Measurements from ENCODE around the gene MT1G. TPM values are rescaled to one million over a fixed set of nuclear protein-coding genes. Genes with fewer than 3 reads are reported as not detected.
A peak's percentile ranks its signal among the peaks of the same experiment; 100 is the strongest.

Gene MT1G
- total RNA-seq, 1 experiment from 2014 or later = 23.4 TPM

- Histone ChIP-seq H3K23ac (ENCODE audit: insufficient read length, low read depth, low read length) (no peak overlapping the region), H3K4ac (ENCODE audit: low read depth, low read length) (no peak overlapping the region), H4K5ac (ENCODE audit: insufficient read length, low read depth, low read length) (no peak overlapping the region), H2BK120ac (ENCODE audit: low read depth, low read length, poor library complexity, severe bottlenecking) (no peak overlapping the region), H3K9me3 (ENCODE audit: control insufficient read depth, low read depth, low read length) (peaks cover 6% of the 10 kb centered on the region), H4K20me1 (ENCODE audit: control insufficient read depth, insufficient read depth, insufficient read length) (no peaks in the 10 kb centered on the region), H2AFZ (ENCODE audit: low read length) (peak overlapping the region; percentile 9), H3K56ac (ENCODE audit: insufficient read length, low read depth, low read length) (no peak overlapping the region), H2BK15ac (ENCODE audit: low read depth, low read length) (no peak overlapping the region), H3K27me3 (ENCODE audit: insufficient read depth, low read length) (peaks cover 62% of the 10 kb centered on the region), H3K4me2 (ENCODE audit: insufficient read depth, insufficient read length, low read length) (peak overlapping the region; percentile 71), H3T11ph (ENCODE audit: low read length) (no peak overlapping the region), H4K91ac (ENCODE audit: insufficient read length, low read depth, low read length) (no peak overlapping the region), H2BK12ac (ENCODE audit: insufficient read length, low read depth, low read length) (no peak overlapping the region), H2BK20ac (ENCODE audit: low read depth, low read length, poor library complexity, severe bottlenecking) (no peak overlapping the region), H4K8ac (replicated peaks; ENCODE audit: insufficient read length, low read depth, low read length) (no peak overlapping the region), H2BK5ac (ENCODE audit: insufficient read length, low read length) (no peak overlapping the region), H3K27ac (ENCODE audit: insufficient read length, low read depth, low read length) (no peak overlapping the region), H3K23me2 (ENCODE audit: insufficient read length, low read depth, low read length, poor library complexity, severe bottlenecking) (peaks cover 9% of the 10 kb centered on the region), H3K9ac (ENCODE audit: extremely low read depth, insufficient read length, low read length) (no peak overlapping the region), H3K4me1 (ENCODE audit: insufficient read depth, low read length) (no peaks in the 10 kb centered on the region; the same call in 1 of the 2 replicates), H3K79me1 (ENCODE audit: insufficient read depth, low read depth, low read length, poor library complexity, severe bottlenecking) (no peaks in the 10 kb centered on the region), H2AK5ac (ENCODE audit: insufficient read length, low read length) (no peak overlapping the region), H3K18ac (ENCODE audit: insufficient read length, low read depth, low read length) (no peak overlapping the region), H3K14ac (ENCODE audit: insufficient read depth, low read length) (no peak overlapping the region; the same call in 1 of the 2 replicates), H3K79me2 (ENCODE audit: insufficient read depth, low read length) (no peaks in the 10 kb centered on the region)
- TF ChIP-seq CTCF (conservative IDR thresholded peaks at IDR 0.05) = no peak
- Mint-ChIP-seq H3K9me3 (peaks cover 3 to 14% of the 10 kb centered on the region in 2 experiments; a peak in 3 of 5 replicates), H3K4me1 (peaks cover 39 to 45% of the 10 kb centered on the region in 2 experiments), H3K27me3 (ENCODE audit: low read depth) (peaks cover 94% of the 10 kb centered on the region), H3K4me3 (peak overlapping the region; percentile 57 to 83), H3K36me3 (ENCODE audit: insufficient read depth in 1 of 3, low read depth in 3 of 3) (peaks cover 4 to 8% (median 5%) of the 10 kb centered on the region in 3 experiments; a peak in 6 of 7 replicates), H3K27ac (no peak overlapping the region)
- no CpG with 5 or more reads among the region's 16 CpGs for WGBS (ENCODE audit: extremely low coverage, insufficient read length, low lambda C conversion rate)
- no peak for DNase-seq
Observed at GRCh38 chr16:56625943-56626654, 41.8 kb downstream of the MT1G start.

Data from H9 (cell line).